HepG2 (cell line): ENCODE data around the gene NPTXR. TPM values are rescaled to one million over a fixed set of nuclear protein-coding genes. Genes with fewer than 3 reads are reported as not detected.

ENCODE experiments used
- ARID3A ChIP-seq: IDR thresholded peaks from 2 replicates; pipeline ENCODE4 v1.6.1; 2012; ENCODE audit warnings: low read depth, low read length, improper control_type of control experiment
- ATF7 ChIP-seq, 2 experiments: fragments of 450-650 bp in 1 of 2; sonication (generic) in 1 of 2; formaldehyde crosslinking in 1 of 2; IDR thresholded peaks; 2 replicates each; pipeline versions ENCODE4 v1.4.0 to v1.6.1; 2016 to 2020; ENCODE audit warnings: antibody characterized with exemption in 1 of 2, mild to moderate bottlenecking in 1 of 2, missing genetic modification reagents in 1 of 2
- BRCA1 ChIP-seq: sonication (generic); formaldehyde crosslinking; IDR thresholded peaks from 2 replicates; pipeline ENCODE4 v1.4.0; 2020; ENCODE audit warnings: missing genetic modification reagents
- CSRNP1 ChIP-seq: sonication (generic); formaldehyde crosslinking; IDR thresholded peaks from 2 replicates; pipeline ENCODE4 v1.8.1; 2023; ENCODE audit warnings: mild to moderate bottlenecking, missing genetic modification reagents
- CSRNP2 ChIP-seq: sonication (generic); formaldehyde crosslinking; conservative IDR thresholded peaks from 2 replicates; pipeline ENCODE4 v1.8.0; 2022; ENCODE audit warnings: low read depth, missing genetic modification reagents
- HMG20B ChIP-seq: conservative IDR thresholded peaks from 2 replicates; pipeline ENCODE4 v1.6.1; 2016; ENCODE audit warnings: missing genetic modification reagents, missing compliant biosample characterization
- IRF2 ChIP-seq: IDR thresholded peaks from 2 replicates; pipeline ENCODE4 v1.6.1; 2018; ENCODE audit warnings: missing genetic modification reagents, missing compliant biosample characterization
- NR3C1 ChIP-seq: sonication (generic); formaldehyde crosslinking; IDR thresholded peaks from 2 replicates; pipeline ENCODE4 v1.4.0; 2020; ENCODE audit warnings: missing genetic modification reagents
- SALL2 ChIP-seq: sonication (generic); formaldehyde crosslinking; IDR thresholded peaks from 2 replicates; pipeline ENCODE4 v1.8.1; 2023; ENCODE audit warnings: mild to moderate bottlenecking, missing genetic modification reagents, inconsistent platforms
- SNAPC2 ChIP-seq: sonication (generic); formaldehyde crosslinking; IDR thresholded peaks from 2 replicates; pipeline ENCODE4 v1.8.1; 2022; ENCODE audit warnings: mild to moderate bottlenecking, missing genetic modification reagents
- TFDP1 ChIP-seq: IDR thresholded peaks from 2 replicates; pipeline ENCODE4 v1.6.1; 2016; ENCODE audit warnings: missing compliant biosample characterization, missing genetic modification reagents, borderline replicate concordance
- TIGD3 ChIP-seq: sonication (generic); formaldehyde crosslinking; IDR thresholded peaks from 2 replicates; pipeline ENCODE4 v1.5.1; 2020; ENCODE audit warnings: mild to moderate bottlenecking, missing genetic modification reagents, borderline replicate concordance
- ZFY ChIP-seq: sonication (generic); formaldehyde crosslinking; IDR thresholded peaks from 2 replicates; pipeline ENCODE4 v1.4.0; 2020; ENCODE audit warnings: missing genetic modification reagents
- ZNF101 ChIP-seq: sonication (generic); formaldehyde crosslinking; IDR thresholded peaks from 2 replicates; pipeline ENCODE4 v1.4.0; 2020; ENCODE audit warnings: mild to moderate bottlenecking, low read depth, missing genetic modification reagents, borderline replicate concordance
- ZNF136 ChIP-seq: sonication (generic); formaldehyde crosslinking; IDR thresholded peaks from 2 replicates; pipeline ENCODE4 v1.8.1; 2022; ENCODE audit warnings: low read depth, mild to moderate bottlenecking, moderate library complexity, missing genetic modification reagents
- ZNF335 ChIP-seq: sonication (generic); formaldehyde crosslinking; IDR thresholded peaks from 2 replicates; pipeline ENCODE4 v1.4.0; 2020; ENCODE audit warnings: missing genetic modification reagents
- ZNF564 ChIP-seq: sonication (generic); formaldehyde crosslinking; IDR thresholded peaks from 2 replicates; pipeline ENCODE4 v1.8.1; 2023; ENCODE audit warnings: mild to moderate bottlenecking, missing genetic modification reagents
- ZNF816 ChIP-seq: sonication (generic); formaldehyde crosslinking; IDR thresholded peaks from 2 replicates; pipeline ENCODE4 v1.8.0; 2022; ENCODE audit warnings: missing genetic modification reagents, mild to moderate bottlenecking, borderline replicate concordance
- polyA plus RNA-seq, 8 experiments: library from polyadenylated mRNA; depleted of rRNA in 3 of 8; stranded (reverse) in 7 of 8; unstranded in 1 of 8; fragments of >200 nt; fragmentation: Illumina TruSeq in 4 of 8; extraction: Trizol in 4 of 8; gene quantifications; 2 replicates each; pipeline versions ENCODE4 v1.2.1 to v1.2.3, GENCODE V29; 2011 to 2016; ENCODE audit warnings: low read depth in 4 of 8, missing spikeins in 1 of 8, mixed read lengths in 1 of 8; ENCODE audit not compliant: insufficient read depth in 1 of 8
- total RNA-seq, 5 experiments: library from RNA; depleted of rRNA; stranded (reverse); fragments of >200 nt; fragmentation: Illumina TruSeq; extraction: Trizol; gene quantifications; 2 replicates each; pipeline ENCODE4 v1.2.3, GENCODE V29; 2016; ENCODE audit warnings: low read depth in 1 of 5
- TF ChIP-seq, protein P1 (sequence below): sonication (generic); formaldehyde crosslinking; IDR thresholded peaks from 2 replicates; pipeline ENCODE4 v1.8.0; 2022; ENCODE audit warnings: mild to moderate bottlenecking, missing genetic modification reagents, moderate library complexity
- TF ChIP-seq, protein P2 (sequence below): conservative IDR thresholded peaks from 2 replicates; pipeline ENCODE4 v1.6.1; 2018; ENCODE audit warnings: missing genetic modification reagents

Gene NPTXR
- total and polyA plus RNA-seq, 2 of the 13 experiments (the other 11 are each of a cell fraction or from before 2014, with no cell fraction given) = 2.6 to 4.8 TPM

DNA sequence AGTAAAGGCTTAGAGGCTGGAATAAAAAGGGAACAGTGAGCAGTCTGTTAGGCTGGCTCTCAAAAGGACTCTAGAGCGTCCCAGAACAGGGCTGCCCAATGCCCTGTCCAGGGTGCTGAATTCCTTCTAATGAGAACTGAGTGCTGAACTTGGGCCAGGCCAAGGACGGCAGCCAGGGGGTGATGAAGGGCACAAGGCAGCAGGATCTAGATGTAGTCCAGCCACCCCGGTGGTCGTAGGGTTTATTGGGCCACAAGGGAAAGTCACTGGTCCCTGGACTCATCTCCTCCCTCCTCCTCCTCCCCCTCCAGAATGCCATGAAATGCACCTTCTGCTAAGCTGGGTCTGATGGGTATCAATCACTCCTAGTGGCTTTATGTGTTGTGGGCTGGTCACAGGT, 19.2 kb downstream of the NPTXR start (continued):
- TF ChIP-seq ARID3A (no peak), SALL2 (CRISPR knock-in tag) (no peak), HMG20B (CRISPR knock-in tag) (peak; percentile 71; the same call in 1 of the 2 replicates), ZNF136 (CRISPR knock-in tag) (no peak), ZFY (no peak; the same call in 1 of the 2 replicates), SNAPC2 (CRISPR knock-in tag) (no peak), ZNF335 (peak; percentile 77; the same call in 1 of the 2 replicates), TFDP1 (CRISPR knock-in tag) (0 out of 2 replicates have a peak, but pooled peaks have one; percentile 17), ZNF101 (CRISPR knock-in tag) (no peak), ZNF564 (CRISPR knock-in tag) (no peak), CSRNP2 (no peak), ATF7 (IDR thresholded peaks at IDR 0.05) (no peak), ATF7 (CRISPR knock-in tag; IDR thresholded peaks at IDR 0.05) (no peak), NR3C1 (CRISPR knock-in tag) (no peak), IRF2 (peak; percentile 79), CSRNP1 (CRISPR knock-in tag) (no peak), ZNF816 (no peak), TIGD3 (CRISPR knock-in tag) (0 out of 2 replicates have a peak, but pooled peaks have one; percentile 32), BRCA1 (CRISPR knock-in tag) (0 out of 2 replicates have a peak, but pooled peaks have one; percentile 80)
- TF ChIP-seq, protein P1, sequence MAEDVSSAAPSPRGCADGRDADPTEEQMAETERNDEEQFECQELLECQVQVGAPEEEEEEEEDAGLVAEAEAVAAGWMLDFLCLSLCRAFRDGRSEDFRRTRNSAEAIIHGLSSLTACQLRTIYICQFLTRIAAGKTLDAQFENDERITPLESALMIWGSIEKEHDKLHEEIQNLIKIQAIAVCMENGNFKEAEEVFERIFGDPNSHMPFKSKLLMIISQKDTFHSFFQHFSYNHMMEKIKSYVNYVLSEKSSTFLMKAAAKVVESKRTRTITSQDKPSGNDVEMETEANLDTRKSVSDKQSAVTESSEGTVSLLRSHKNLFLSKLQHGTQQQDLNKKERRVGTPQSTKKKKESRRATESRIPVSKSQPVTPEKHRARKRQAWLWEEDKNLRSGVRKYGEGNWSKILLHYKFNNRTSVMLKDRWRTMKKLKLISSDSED (CRISPR knock-in tag) = no peak
- TF ChIP-seq, protein P2, sequence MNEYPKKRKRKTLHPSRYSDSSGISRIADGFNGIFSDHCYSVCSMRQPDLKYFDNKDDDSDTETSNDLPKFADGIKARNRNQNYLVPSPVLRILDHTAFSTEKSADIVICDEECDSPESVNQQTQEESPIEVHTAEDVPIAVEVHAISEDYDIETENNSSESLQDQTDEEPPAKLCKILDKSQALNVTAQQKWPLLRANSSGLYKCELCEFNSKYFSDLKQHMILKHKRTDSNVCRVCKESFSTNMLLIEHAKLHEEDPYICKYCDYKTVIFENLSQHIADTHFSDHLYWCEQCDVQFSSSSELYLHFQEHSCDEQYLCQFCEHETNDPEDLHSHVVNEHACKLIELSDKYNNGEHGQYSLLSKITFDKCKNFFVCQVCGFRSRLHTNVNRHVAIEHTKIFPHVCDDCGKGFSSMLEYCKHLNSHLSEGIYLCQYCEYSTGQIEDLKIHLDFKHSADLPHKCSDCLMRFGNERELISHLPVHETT = 0 out of 2 replicates have a peak, but pooled peaks have one; percentile 50
